NCI-H2107 treated with DMSO at 0.1 percent for 48 hours (cell line): ENCODE results near the gene KIAA0586.

Source experiments
- DNase-seq: peaks from one replicate; lab custom pipeline; 2025; ENCODE audit not compliant: unreplicated experiment; lab: John Stamatoyannopoulos, UW

KIAA0586 gene

DNA sequence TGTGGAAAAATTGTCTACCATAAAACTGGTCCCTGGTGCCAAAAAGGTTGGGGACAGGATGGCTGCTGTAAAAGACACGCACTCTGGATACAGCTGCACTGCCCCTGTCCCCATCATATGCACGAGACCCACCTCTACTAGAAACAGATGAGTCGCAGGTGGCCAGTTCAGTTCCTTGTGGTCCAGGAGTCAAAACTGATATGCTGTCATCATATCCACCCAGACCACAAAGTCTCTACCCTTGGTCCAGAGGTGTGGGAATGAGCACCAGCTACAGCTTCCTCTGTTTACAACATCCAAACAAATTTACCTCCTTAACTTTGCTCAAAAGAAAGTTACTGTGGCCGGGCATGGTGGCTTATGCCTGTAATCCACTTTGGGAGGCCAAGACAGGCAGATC is 166.5 kb downstream of the KIAA0586 start:
- DNase-seq, result no peak

DNA sequence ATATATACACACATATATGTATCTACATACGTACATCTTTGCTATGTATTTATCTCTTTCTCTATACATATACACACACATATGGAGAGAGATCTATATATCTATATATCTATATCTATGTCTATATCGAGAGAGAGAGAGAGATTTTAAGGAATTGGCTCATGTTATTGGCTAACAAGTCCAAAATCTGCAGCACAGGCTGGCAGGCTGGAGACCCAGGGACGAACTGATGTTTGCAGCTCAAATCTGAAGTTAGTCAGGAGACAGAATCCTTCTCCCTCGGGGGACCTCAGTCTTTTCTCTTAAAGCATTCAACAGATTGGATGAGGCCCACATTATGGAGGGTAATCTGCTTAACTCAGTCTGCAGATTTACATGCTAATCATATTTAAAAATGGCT is 169.5 kb downstream of the KIAA0586 start:
- no peak for DNase-seq

- no peak for DNase-seq
Measured at GRCh38 chr14:58598028-58598803, 170.7 kb downstream of the KIAA0586 start.

DNA sequence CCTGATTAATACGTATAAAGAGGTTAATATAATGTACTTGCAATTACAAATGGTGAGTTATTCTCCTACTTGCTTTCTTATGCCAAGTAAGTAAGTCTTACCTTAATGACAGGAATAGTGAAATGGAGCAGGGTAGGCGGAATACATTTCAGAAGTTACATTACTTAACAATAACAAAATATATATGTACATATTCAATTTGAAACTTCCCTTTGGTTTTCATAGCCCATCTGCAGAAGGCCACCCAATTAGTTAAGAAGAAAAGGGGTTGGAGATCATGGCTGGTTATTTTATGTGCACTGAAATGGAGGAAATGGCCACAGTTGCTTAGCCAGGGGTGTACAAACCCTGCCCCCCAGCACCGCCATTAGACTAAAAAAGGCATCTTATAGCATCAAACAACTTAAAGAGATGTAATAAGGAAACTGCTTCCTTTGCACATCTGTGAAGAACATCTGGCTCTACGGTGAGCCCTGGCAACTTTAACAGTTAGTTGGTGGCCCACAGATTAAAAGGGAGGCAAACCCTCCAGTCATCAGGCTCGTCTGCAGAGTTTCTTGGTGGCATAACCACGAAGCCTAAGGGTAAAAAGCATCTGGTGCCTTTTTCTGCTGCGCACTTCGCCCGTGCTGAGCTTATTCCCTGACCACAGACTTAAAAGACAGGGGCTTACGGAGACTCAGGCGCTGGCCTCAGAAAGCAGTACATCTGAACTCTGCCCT is 171.4 kb downstream of the KIAA0586 start:
- no peak for DNase-seq

DNA sequence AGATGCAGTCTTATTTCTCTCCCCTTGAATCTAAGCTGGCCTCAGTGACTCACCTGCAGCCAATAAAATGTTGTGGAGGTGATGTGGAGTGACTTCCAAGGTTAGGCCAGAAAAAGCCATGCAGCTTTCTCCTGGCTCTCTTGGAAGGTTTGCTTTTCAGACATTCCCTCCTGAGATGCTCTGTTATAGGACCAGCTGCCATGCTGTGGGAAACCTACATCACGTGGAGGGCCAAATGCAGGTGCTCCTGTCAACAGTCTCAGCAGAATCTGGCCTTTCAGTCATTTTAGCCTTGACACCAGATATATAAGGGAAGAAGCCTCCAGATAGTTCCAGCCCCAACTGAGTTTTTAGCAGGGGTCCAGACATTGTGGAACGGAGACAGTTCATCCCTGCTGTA is 172.2 kb downstream of the KIAA0586 start:
- no peak for DNase-seq
